Measurements from ENCODE around the gene EXOSC7.

EXOSC7 gene

DNA sequence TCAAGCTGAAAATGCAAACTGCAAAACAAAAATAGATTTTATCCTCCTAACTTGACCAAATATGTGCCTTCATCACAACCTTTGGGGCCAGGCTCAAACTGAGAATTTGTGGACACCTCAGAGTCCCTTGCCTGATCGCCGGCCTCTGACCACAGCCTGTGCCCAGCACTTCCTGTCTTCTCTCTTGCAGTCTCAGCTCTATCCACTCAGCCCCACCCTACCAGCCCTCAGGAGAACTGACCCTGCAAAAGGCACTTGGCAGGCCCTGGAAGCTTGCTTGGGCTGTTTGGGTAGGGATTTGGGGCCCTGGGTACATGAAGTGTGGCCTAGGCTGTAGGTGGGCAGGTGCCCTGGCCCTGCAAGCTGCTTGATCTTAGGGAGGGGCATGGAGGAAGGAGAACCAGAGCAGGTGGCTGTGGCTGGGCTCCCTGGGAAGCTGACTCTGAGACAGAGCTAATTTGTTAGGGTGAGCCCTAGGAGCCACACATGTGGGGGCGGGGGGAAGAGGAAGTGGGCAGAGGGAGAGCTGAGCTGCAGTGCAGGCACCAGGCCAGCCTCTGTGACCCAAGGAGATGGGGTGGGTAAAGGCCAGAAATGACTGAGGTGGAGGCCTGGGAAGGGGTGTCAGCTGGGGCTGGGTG lies 58.7 kb downstream of the EXOSC7 start:
- TF ChIP-seq, protein P1, sequence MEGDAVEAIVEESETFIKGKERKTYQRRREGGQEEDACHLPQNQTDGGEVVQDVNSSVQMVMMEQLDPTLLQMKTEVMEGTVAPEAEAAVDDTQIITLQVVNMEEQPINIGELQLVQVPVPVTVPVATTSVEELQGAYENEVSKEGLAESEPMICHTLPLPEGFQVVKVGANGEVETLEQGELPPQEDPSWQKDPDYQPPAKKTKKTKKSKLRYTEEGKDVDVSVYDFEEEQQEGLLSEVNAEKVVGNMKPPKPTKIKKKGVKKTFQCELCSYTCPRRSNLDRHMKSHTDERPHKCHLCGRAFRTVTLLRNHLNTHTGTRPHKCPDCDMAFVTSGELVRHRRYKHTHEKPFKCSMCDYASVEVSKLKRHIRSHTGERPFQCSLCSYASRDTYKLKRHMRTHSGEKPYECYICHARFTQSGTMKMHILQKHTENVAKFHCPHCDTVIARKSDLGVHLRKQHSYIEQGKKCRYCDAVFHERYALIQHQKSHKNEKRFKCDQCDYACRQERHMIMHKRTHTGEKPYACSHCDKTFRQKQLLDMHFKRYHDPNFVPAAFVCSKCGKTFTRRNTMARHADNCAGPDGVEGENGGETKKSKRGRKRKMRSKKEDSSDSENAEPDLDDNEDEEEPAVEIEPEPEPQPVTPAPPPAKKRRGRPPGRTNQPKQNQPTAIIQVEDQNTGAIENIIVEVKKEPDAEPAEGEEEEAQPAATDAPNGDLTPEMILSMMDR (IDR thresholded peaks at IDR 0.05; ENCODE audit: control extremely low read depth, extremely low read depth, low read depth, missing control alignments): no peak
- POLR2A ChIA-PET: interaction anchor here (0.7 kb wide), 1 partner anchor 728 kb away, joined by 3 read pairs; no protein-coding TSS in a partner anchor
- DNase-seq (ENCODE audit: extremely low spot score): peak; percentile 41
- CTCF ChIA-PET: interaction anchor here (0.8 to 1.7 kb wide), 4 partner anchors 18 to 626 kb away, joined by 3 to 4 read pairs (median 4); no protein-coding TSS in a partner anchor

DNA sequence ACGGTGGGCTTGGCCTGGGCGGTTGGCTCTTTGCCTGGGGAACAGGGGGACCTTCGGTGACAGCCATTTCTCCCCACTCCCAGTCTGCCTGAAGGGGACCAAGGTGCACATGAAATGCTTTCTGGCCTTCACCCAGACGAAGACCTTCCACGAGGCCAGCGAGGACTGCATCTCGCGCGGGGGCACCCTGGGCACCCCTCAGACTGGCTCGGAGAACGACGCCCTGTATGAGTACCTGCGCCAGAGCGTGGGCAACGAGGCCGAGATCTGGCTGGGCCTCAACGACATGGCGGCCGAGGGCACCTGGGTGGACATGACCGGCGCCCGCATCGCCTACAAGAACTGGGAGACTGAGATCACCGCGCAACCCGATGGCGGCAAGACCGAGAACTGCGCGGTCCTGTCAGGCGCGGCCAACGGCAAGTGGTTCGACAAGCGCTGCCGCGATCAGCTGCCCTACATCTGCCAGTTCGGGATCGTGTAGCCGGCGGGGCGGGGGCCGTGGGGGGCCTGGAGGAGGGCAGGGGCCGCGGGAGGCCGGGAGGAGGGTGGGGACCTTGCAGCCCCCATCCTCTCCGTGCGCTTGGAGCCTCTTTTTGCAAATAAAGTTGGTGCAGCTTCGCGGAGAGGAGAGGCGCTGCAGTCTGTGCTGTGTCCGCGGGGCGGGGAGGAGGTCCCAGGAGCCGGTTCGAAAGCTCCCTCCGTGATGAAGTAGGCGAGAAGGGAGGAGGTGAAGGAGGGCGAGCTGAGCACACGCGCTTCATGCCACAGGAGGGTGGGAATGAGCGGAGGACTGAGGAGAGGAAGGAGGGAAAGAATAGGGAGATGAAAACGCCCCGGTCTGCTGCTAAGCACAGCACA lies 59.6 kb downstream of the EXOSC7 start:
- peak; percentile 24 for DNase-seq (ENCODE audit: extremely low spot score)
- CTCF ChIA-PET: interaction anchor here (1.0 to 13.1 kb wide), 6 partner anchors 11 to 624 kb away, joined by 3 to 149 read pairs (median 4); no protein-coding TSS in a partner anchor
- POLR2A ChIA-PET: no interaction called here
- TF ChIP-seq, protein P1 (IDR thresholded peaks at IDR 0.05; ENCODE audit: control extremely low read depth, extremely low read depth, low read depth, missing control alignments): no peak

DNA sequence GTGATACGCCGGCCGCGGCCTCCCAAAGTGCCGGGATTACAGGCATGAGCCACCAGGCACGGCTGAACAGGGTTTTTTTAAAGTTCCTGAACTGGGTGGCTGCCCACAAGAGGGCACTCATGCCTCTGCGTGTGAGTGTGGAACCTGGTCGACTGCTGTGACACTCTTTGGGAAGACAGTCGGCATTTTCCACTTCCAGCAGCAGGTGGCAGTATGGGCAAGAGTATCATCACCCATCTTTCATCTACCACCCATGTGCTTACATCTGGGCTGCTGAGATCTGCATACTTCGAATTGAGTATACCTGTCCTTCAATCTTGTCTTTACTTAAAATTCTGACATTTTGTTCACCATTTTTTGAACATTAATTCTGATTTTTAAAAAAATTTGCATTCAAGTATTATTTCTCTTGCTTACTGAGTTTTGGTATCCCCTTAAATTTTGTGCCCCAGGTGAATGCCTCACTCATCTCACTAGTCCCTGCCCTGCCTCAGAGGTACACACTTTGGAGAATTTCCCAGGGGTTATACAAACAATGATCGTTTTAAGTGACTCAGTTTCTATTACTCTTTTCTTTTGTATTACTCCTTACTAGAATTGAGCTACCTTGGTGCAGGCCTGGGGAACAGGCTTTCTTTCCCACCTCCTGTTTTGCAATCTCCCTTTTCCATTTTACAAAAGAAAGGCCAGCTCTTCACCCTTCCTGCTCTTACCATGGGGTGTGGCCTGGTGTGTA lies 61.8 kb downstream of the EXOSC7 start:
- ChIA-PET POLR2A (no interaction called here), CTCF (interaction anchor here (0.6 to 13.1 kb wide), 21 partner anchors 8 to 1062 kb away, joined by 3 to 149 read pairs (median 4); no protein-coding TSS in a partner anchor)
- TF ChIP-seq, protein P1 (IDR thresholded peaks at IDR 0.05; ENCODE audit: control extremely low read depth, extremely low read depth, low read depth, missing control alignments): peak; percentile 95
- peak; percentile 89 for DNase-seq (ENCODE audit: extremely low spot score)

DNA sequence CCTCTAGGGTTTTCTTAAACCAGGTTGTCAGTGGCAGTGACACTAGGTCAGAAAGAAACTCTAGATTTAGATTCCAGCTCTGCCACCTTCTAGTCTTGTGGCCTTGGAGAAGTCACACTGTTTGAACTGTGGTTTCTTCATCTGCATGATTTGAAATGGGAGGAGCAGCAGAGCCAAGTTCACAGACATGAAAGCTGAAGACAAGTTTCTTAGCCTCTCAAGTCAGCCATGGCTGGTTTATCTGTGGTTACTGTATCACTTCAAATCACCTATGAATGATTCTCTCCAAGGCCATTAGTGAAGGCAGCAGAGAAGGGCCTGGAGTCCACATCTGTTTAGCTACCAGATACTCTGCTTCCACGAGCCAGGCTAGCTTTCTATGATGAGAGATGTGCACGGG lies 65.6 kb downstream of the EXOSC7 start:
- DNase-seq (ENCODE audit: extremely low spot score): no peak
- TF ChIP-seq, protein P1 (IDR thresholded peaks at IDR 0.05; ENCODE audit: control extremely low read depth, extremely low read depth, low read depth, missing control alignments): no peak
- ChIA-PET CTCF (interaction anchor here (0.9 to 13.1 kb wide), 24 partner anchors 12 to 1328 kb away, joined by 3 to 149 read pairs (median 4); partner anchors contain the start of gene CLEC3B), POLR2A (no interaction called here)

DNA sequence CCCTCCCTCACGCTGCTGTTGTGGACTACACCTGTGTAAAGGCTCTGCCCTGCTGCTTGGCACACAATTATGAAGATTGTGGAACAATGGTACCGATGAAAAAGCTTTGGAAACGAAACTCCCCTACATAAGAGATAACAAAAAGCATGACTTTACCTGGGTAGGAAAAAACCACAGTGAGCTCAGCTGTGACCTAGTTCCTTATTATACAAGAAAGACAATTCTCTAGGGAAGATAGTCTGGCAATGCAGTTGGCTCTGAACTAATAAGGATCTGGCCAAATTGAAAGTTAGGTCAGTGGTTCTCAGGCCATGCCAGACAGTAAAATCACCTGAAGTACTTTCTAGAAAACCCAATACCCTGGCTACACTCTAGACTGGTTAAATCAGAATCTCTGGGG lies 66.1 kb downstream of the EXOSC7 start:
- POLR2A ChIA-PET: no interaction called here

More for the DNA sequence above, 66.1 kb downstream of the EXOSC7 start:
- DNase-seq (ENCODE audit: extremely low spot score): no peak
- TF ChIP-seq, protein P1 (IDR thresholded peaks at IDR 0.05; ENCODE audit: control extremely low read depth, extremely low read depth, low read depth, missing control alignments): no peak
- CTCF ChIA-PET: interaction anchor here (1.0 to 13.1 kb wide), 21 partner anchors 11 to 1328 kb away, joined by 3 to 149 read pairs (median 4); partner anchors contain the start of gene CLEC3B
